ENCODE measurements around the gene SNX14. TPM values are rescaled to one million over a fixed set of nuclear protein-coding genes. Genes with fewer than 3 reads are reported as not detected.

The SNX14 gene
- total and polyA plus RNA-seq, 2 of the 8 experiments (the other 6 are each of a cell fraction or from before 2014, with no cell fraction given) = 11.9 to 24.2 TPM

GRCh38 chr6:85568411-85568810 is 25.2 kb downstream of the SNX14 start:
- H3K23ac ChIP-seq (ENCODE audit: insufficient read length) = no peak overlapping the region
- ChIA-PET CTCF (ENCODE audit: partially characterized antibody) (interaction anchor here (1.6 kb wide), 1 partner anchor 85 kb away, joined by 5 read pairs; no protein-coding TSS in a partner anchor), POLR2A (ENCODE audit: partially characterized antibody) (no interaction called here)
- no peak overlapping the region for H4K8ac ChIP-seq (ENCODE audit: extremely low read depth, insufficient read depth, low read length)
- H3K23me2 ChIP-seq (ENCODE audit: low read depth, low read length) = no peaks in the 10 kb centered on the region
- H2BK5ac ChIP-seq (ENCODE audit: low read depth, low read length) = no peak overlapping the region
- TF ChIP-seq CBX5 (IDR thresholded peaks at IDR 0.05; ENCODE audit: low read depth, low read length) (no peak), SIX5 (IDR thresholded peaks at IDR 0.05; ENCODE audit: low read depth, low read length) (no peak), CTCF (IDR thresholded peaks at IDR 0.05; ENCODE audit: control extremely low read depth in 1 of 3, insufficient read depth in 1 of 3, low read depth in 1 of 3, low read length in 3 of 3) (no peak), EGR1 (IDR thresholded peaks at IDR 0.05; ENCODE audit: borderline replicate concordance, low read depth, low read length) (no peak), SP4 (IDR thresholded peaks at IDR 0.05; ENCODE audit: low read length) (no peak), HDAC2 (IDR thresholded peaks at IDR 0.05; ENCODE audit: borderline replicate concordance in 1 of 2, low read depth in 2 of 2, low read length in 2 of 2) (no peak), CREB1 (IDR thresholded peaks at IDR 0.05) (no peak)
- no peaks in the 10 kb centered on the region for H3K79me1 ChIP-seq (ENCODE audit: low read depth, low read length)
- WGBS, 2 experiments (ENCODE audit: extremely low coverage in 1 of 2, insufficient coverage in 1 of 2, insufficient read length in 1 of 2, insufficient replicate concordance in 2 of 2, low coverage in 1 of 2, low lambda C conversion rate in 2 of 2, missing lambda C conversion rate in 1 of 2) = 94% methylated on average over 6 of the region's 6 CpGs; no CpG with 5 or more reads in 1 of the 2 experiments
- H4K5ac ChIP-seq (ENCODE audit: insufficient read length, low read depth, low read length) = no peak overlapping the region
- H3K9me3 ChIP-seq (ENCODE audit: insufficient read depth in 2 of 2, low read depth in 1 of 2, low read length in 1 of 2) = no peaks in the 10 kb centered on the region
- no peak overlapping the region for H3K18ac ChIP-seq (ENCODE audit: extremely low read depth, low read length)
- H3K14ac ChIP-seq (ENCODE audit: insufficient read length) = no peak overlapping the region
- H2BK12ac ChIP-seq (ENCODE audit: low read depth, low read length) = no peak overlapping the region
- H3K27me3 ChIP-seq (replicated peaks in 1 of 4; ENCODE audit: control insufficient read depth in 3 of 4, extremely low read depth in 1 of 4, insufficient read depth in 3 of 4, low read length in 3 of 4) = no peaks in the 10 kb centered on the region
- no peak overlapping the region for H3K9ac ChIP-seq (replicated peaks in 1 of 4; ENCODE audit: extremely low read depth in 1 of 4, low read depth in 3 of 4, low read length in 3 of 4)
- H3K4me3 ChIP-seq (ENCODE audit: extremely low read depth in 1 of 4, insufficient read depth in 2 of 4, low read depth in 3 of 4, low read length in 4 of 4) = no peak overlapping the region
- FAIRE-seq (no peak), DNase-seq (ENCODE audit: low read depth in 1 of 2, low spot score in 2 of 2) (no peak)
- no peak overlapping the region for H3K4me2 ChIP-seq (ENCODE audit: insufficient read depth in 1 of 2, low read depth in 2 of 2, low read length in 2 of 2)
- H2BK120ac ChIP-seq (replicated peaks; ENCODE audit: low read depth, low read length) = no peak overlapping the region
- H2BK15ac ChIP-seq (ENCODE audit: low read length) = no peak overlapping the region
- H2AK5ac ChIP-seq (ENCODE audit: low read depth, low read length) = no peak overlapping the region
- H2AFZ ChIP-seq (ENCODE audit: low read length) = no peak overlapping the region
- H3K27ac ChIP-seq (ENCODE audit: low read depth, low read length) = no peak overlapping the region
- no peaks in the 10 kb centered on the region for H3K36me3 ChIP-seq (ENCODE audit: control insufficient read depth in 2 of 4, insufficient read depth in 4 of 4, low read length in 3 of 4)
- H2BK20ac ChIP-seq (ENCODE audit: low read length) = no peak overlapping the region
- H3K4ac ChIP-seq (replicated peaks; ENCODE audit: insufficient read length, low read depth, low read length) = no peak overlapping the region
- H4K91ac ChIP-seq (replicated peaks; ENCODE audit: insufficient read length, low read length) = no peak overlapping the region
- H4K20me1 ChIP-seq (replicated peaks in 1 of 2; ENCODE audit: control insufficient read depth in 1 of 2, insufficient read depth in 2 of 2, low read length in 2 of 2) = no peaks in the 10 kb centered on the region
- H3K4me1 ChIP-seq (replicated peaks in 1 of 4; ENCODE audit: control insufficient read depth in 3 of 4, insufficient read depth in 4 of 4, low read length in 3 of 4) = no peaks in the 10 kb centered on the region
- no peak overlapping the region for H3K56ac ChIP-seq (replicated peaks; ENCODE audit: insufficient read length, low read depth, low read length)
- H3K79me2 ChIP-seq (ENCODE audit: control insufficient read depth in 1 of 2, insufficient read depth in 2 of 2, low read length in 2 of 2) = no peaks in the 10 kb centered on the region

Measured in H1 (cell line).